GM21825 (cell line): ENCODE measurements around the gene AUTS2.
"Not testable (repeated sequence)": the region's sequence is repeated elsewhere in the genome, so short reads cannot be mapped to it uniquely, and the experiment has no call there.

ENCODE experiments used
- ATAC-seq: cut with Tn5 transposase; IDR thresholded peaks from one replicate; pipeline ENCODE4 v1.9.1; 2021; ENCODE audit warnings: mild to moderate bottlenecking, moderate library complexity; ENCODE audit not compliant: unreplicated experiment

The AUTS2 gene

DNA sequence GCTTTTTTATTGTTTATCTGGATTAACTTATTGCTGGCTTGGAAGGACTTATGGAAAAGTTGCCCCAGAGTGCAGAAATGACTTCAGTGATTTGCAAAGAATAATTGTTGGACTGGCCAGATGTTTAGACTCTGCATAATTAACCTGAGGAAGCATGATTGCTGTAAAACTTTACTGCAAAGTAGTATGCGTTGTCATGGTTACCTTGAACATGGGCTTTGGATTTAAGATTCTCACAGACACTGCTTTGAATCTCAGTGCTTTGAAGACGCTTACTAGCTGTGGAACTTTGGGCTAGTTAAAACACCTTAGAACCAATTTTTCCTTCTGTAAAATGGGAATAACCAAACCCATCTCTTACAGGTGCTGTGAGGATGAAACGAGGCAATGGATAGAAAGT, 1108.4 kb downstream of the AUTS2 start:
- ATAC-seq = no peak

DNA sequence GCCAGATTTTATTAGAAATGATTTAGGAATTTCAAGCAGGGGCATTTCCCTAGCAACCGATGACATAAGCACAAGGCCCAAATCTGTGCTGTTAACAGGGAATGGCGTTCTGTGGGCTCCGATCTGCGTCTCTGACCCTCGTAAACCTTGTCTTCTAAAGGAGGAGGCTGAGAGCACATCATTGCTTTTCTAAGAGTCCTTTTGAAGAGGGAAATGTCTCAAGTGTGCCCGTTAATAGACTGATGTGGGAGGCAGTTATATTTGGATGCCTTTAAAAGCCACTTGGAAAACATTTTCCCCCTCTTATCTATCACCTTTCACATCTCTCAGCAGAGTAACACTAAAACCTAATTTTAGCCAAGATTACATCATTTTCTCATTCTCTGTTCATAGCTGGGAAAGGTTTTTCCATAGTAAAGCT, 1109.6 kb downstream of the AUTS2 start:
- ATAC-seq = no peak

DNA sequence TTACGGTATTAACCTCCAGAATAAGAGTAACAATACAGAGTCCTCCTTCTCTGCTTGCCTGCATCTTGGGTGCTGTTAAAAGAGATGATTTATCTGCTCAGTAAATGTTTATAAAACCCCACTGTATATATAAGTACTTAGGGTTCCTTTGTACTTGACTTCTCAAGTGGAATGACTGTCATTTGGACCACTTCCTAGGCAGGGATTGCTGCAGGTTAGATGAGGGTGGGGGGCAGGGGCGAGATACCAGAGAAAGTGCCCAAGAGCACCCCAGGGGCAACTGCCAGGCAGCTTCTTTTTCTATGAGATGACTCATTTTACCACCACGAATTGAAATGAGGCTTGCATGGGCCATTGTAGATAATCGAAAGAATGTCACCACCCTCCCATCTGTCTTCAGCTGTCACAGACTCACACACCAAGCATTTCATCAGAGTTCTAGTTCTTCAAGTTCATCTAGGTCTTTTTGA, 1111.8 kb downstream of the AUTS2 start:
- no peak for ATAC-seq

DNA sequence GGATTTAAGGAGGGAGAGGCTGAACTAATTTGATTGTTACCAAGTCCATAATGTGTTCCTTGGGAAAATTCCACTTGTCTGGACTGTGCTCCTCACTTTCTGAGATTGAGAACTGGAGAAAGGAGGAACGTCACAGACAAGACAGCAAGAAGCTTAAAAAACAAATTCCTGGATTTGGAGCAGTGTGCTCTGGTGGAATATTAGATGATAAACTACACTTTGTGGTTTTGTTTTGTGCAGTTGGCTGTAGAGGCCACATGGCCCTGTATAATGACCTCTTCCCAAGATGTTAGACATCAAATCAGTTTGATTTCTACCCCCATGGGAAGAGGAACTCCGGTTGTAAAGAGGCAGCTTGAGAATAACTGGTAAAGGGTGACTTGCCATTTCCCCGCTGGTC, 1112.4 kb downstream of the AUTS2 start:
- ATAC-seq = no peak

DNA sequence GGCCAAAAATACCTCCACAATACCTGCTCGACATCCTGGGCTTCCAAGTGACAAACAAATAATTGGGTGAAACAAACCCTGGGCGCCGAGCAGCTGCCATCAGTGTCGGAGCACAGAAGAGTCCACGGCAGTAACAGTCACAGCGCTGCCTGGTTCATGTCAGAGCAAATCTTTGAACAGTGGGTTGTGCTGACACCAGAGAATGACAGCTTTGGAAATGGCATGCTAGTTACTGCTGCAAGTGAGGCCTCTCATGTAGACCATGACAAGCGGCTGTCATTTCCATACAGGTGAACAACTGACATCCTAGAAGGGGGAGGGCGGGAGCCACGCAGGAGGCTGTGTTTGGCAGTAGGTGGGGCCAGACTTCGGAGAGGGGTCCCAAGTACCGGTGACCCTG, 1113.2 kb downstream of the AUTS2 start:
- ATAC-seq = no peak

DNA sequence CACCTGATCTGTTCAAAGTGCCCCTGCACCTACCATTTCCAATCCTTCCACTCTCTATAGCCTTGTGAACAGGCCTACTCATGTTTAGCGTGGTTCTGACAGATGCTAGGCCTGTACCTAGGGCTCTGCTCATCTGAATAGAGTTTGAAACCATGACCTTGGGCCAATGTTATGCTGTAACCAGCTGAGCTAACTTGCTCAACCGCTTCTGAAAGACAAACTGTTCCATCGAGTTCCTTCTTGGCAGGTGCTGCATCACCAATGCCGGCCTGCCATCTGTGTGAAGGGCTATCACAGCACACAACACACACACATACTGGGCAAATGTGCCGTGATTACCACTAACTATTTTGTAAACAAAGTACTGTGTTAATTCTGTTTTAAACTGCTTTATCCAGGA, 1114.7 kb downstream of the AUTS2 start:
- ATAC-seq = no peak

DNA sequence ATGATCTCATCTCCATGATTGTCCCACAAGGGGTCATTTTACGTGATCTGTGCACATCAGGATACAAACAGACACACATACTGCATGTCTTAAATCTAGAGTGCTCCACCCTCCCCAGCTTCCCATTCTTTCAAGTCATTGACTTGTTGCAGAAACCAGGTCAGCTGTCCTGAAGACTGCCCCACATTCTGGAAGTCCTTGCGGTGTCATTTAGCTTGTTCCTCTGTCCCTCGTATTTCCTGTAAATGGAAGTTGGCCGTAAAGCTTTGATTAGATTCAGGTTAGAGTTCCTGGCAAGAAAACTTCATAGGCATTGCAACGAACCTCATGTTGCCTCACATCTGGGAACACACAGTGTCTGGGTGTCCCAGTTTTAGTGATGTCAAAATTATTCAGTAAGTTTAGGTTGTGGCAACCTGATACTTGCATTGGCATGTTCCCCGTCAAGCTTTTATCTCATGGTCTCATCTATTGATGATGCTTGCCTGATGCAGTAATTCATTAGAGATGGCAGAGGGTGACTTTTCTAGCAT, 1116.3 kb downstream of the AUTS2 start:
- no peak for ATAC-seq

DNA sequence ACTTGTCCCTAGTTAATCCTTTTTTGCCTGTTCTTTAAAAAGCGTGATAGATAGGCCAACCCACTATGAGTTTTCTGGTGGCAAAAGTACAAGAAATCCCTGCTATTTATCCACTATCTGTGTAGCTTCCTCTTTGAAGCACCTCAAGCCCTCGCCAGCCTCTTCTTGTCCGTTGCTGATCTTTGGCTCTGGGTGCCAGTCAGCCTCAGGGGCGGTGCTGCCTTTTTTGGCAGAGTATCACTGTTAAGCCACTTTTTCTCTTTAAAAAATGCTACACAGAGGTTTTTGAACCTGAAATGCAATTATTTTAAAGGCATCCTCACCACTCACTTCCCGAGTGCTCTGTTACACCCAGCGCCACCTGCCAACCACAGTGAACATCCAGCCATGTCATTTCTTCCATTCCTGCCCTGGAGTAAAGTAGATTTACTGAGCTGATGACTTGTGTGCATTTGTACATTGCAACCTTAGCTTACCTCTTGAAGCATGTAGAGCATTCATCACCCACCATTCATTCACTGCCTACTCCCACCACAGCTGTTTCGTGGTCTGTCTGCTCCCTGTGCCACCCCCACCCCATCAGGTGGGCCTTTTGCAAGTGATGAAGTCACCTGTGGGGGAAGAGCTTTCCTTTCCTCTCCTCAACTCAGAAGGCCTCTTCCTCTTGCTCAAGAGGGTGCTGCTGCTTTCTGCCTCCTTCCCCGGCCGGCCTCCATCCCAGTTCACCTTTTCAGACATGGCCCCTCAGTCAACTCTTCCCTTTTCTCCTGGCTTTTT, 1119.5 kb downstream of the AUTS2 start:
- no peak for ATAC-seq

DNA sequence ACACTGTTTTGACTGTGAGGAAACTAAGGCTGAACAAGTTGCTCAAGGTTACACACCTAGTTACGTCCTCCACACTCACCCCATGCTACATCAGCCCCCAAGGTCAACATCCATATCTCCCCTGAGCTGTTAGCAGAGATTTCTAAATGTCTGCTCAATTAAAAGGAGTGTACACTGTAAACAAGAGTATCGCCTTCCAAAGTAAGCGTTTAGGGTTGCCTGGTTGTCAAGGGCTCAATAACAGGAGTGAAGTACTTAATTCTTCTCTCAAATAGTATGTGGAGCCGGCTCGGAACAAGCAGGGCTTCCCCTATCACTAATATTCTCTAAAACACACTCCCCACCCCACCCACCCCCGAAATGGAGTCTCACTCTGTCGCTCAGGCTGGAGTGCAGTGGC, 1120.8 kb downstream of the AUTS2 start:
- no peak for ATAC-seq

DNA sequence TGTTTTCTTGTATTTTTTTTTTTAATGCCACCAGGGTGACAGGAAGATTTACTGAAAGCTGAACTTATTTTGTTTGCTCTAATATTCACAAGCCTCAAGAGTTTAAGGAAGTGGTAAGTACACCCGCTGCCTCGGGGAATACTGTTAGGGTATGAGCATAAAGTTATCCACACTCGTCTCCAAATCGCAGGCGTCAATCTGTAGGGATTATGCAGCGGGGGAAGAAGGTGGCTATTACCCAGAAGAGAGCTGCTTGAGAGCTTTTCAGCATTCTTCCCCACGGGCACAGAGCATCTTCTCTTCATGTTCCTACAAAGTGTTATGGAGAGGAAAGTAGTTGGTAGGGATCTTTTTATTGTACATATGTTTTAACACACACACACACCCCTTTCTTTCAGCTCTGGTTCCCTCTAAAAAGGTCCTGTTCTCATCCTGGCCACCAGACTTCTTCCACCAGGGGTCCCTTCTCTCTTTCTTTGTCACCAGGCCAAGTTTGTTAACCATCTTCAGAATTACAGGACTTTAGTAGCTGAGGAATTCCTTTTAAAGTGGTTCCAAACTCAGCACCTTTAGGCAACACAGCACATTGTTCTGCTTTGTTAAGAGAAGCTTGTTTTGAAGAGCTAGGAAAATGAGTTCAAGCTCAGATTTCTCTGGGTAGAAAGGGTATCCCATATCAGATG, 1122.1 kb downstream of the AUTS2 start:
- ATAC-seq = no peak

DNA sequence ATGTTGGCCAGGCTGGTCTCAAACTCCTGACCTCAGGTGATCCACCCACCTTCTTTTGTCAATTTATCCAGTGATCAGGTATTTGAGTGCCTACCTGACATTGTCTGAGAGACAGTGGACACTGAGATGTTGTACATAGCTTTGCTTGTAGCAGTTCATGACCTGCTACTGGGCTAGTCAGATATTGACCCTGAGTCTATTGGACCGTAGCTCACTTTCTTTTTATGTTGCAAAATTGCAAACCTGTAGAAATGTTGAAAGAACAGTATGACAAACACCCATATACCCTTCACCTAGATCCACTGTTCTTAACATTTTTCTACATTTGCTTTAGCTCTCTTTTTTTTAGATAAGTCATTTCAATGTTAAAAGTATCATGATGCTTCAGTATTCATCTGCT, 1123.2 kb downstream of the AUTS2 start:
- ATAC-seq = no peak

DNA sequence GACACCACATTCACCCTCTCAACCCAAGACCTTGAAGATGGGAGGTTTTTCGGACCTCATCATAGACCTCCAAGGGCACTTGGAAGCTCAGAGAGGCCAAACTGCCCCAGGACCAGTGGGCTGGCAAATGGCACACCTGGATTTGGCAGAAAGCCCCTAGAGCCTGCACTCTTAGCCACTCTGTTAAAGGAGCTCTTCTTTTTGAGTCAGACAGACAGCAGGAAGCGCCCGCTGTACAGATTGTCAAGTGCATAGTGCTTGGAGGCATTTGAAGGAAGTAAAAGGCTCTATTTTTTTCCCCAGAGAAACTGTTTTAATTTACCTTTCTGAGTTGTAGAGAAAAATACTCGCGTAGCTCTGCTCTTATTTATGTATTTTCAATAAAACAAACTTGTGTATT, 1125.1 kb downstream of the AUTS2 start:
- ATAC-seq = no peak

DNA sequence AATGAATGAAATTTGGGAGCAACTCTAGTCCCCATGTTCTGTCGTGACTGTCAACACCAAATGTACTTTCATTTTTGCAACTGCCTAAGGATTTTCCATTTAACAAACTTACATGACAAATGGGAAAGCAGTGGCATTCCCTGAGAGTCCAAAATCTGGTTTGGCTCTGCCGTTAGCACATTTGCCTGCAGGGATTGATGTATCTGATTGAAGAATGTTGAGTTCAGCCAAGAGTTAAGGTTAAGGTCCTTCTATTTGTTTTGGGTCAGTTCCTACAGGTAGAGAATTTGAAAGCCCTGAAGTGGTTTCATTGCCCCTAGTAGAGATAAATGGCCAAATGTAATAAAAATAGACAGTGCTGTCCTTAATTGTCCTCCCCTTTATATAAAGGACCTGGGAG, 1127.2 kb downstream of the AUTS2 start:
- ATAC-seq = no peak

DNA sequence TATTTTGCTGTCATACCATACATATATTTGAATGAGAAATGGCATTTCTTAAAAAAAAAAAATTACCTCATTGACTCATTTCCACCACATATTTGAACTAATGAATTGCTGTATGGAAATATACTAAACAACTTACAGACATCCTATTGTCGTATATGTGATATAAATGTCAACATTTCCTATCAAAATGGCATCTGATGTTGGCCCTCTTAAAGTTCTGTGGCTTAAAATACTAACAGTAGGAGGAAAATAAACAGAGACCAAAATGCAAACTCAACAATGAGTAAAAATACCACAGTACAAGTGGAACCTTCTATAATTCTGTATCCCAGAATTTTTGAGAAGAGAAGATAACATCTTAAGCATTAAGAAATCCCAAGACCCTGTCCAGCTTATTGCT, 1128.0 kb downstream of the AUTS2 start:
- ATAC-seq = no peak

DNA sequence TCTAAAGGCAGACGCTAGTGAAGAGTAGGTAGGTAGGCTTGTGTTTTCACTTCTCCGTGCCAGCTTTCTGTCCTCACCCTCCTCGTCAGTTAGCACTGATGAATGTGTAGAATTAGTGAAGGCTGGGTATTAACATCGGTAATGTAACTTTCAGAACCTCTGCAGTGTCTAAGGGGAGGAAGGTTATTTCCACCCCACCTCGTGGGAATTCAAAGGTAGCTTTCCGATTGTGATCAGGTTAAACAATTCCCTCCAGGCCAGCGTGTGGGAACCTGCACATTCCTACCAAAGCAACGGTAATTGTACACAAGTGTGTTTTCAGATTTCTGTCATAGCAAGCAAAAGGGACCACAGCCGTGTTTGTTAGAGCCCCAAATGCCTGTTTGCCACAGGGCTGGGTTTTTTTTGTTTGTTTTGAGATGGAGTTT, 1128.7 kb downstream of the AUTS2 start:
- ATAC-seq = peak; percentile 74

DNA sequence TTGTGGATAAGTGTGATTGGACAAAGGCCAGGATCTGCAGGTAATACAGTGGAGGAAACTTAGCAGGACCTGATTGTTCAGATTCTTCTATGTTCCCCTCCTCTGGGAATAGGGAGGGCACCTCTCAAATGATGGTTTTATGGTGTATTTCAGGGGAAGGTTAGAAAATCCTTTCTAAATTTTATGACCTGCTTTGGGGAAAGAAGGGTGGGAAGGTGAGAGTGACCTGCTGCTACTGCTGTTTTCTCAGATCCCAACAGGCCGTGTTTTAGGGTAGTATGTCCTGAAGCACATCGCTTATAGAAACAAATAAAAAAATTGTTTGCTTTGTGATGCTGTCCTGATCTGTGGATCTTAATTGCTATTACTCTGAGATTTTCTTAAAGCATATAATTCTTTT, 1129.6 kb downstream of the AUTS2 start:
- no peak for ATAC-seq

DNA sequence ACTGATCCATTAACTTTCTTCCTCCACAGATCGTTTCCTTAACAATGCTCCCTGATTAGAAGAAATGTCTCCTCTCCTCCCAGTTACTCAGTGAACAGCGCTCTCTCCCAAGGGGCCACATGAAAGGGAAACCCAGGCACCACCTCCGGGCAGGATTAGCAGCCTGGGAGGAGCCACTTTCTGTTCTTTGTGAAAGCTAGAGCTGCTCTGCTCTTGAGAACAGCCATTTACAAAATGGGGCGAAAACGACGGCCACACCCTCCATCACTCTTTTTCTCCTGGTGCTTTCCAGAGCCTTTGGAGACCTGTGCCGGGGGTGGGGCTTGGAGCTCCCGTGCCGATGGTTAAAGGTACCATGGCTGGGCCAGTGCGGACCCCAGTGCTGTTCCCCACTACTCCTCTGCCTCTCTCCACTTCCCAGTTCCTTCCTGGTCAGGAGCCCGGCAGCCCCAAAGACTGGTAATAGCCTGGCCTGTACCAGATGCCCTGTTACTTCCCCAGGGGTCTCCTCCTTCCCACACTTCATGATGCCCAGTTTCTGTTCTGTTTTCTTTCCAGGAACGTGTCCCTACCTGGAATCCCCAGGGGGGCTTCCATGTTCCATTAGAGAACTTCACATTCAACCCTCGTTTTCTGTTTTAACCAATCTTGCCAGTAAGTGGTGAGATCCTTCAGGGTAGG, 1130.7 kb downstream of the AUTS2 start:
- ATAC-seq = no peak

DNA sequence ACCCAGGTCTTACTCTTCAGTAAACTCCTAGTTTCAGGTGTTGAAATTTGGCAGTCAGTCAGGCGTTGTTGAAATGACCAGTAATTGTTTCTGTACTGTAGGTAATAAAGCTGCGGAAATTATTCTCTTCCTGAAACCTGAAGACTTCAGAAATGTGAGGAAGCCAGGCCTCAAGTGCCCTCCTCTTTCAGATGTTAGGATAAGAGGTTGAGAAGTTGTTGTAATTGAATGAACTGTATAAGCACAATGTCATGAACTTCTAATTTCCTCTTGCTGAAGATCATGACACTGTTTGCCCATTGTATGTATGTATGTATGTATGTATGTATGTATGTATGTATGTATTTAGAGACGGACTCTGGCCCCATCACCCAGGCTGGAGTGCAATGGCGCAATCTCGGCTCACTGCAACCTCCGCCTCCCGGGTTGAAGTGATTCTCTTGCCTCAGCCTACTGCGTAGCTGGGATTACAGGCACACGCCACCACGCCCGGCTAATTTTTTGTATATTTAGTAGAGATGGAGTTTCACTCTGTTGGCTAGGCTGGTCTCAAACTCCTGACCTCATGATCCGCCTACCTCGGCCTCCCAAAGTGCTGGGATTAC, 1131.4 kb downstream of the AUTS2 start:
- ATAC-seq = not testable (repeated sequence)

DNA sequence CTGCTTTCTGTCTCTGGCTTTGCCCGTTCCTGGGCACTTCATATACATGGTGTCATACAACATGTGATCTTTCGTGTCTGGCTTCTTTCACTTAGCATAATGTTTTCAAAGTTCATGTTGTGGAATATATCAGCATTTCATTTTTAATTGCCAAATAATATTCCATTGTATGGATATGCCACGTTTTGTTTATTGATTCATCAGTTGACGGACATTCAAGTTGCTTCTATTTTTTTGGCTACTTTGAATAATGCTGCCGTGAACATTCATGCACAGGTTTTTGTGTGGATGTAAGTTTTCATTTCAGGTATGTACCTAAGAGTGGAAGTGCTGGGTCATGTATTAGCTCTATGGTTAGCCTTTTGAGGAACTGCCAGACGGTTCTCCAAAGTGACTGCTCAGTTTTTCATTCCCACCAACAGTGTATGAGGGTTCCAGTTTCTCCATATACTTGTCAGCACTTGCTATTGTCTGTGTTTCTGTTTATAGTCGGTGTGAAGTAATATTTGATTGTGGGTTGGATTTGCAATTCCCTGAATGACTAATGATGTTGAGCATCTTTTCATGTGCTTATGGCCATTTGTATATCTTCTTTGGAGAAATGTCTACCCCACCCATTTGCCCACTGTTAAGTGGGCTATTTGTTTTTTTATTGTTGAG, 1132.3 kb downstream of the AUTS2 start:
- no peak for ATAC-seq

DNA sequence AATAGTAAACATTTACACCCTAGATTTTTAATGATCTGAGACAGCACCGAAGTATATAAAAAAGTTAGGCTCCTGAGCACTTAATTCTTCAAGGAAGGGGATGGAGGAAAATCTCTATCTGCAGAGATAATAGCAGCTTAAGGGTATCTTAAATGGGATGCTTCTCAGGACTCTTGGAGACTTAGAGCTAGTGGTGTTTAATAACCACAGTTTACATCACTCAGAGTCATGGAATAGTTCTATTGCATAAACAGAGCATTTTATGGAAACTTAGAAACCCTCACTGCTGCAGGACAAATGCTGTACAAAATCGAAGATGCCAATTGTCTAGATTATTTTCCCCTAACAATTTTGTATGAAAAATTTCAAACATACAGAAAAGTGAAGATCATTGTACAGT, 1134.8 kb downstream of the AUTS2 start:
- ATAC-seq = no peak

DNA sequence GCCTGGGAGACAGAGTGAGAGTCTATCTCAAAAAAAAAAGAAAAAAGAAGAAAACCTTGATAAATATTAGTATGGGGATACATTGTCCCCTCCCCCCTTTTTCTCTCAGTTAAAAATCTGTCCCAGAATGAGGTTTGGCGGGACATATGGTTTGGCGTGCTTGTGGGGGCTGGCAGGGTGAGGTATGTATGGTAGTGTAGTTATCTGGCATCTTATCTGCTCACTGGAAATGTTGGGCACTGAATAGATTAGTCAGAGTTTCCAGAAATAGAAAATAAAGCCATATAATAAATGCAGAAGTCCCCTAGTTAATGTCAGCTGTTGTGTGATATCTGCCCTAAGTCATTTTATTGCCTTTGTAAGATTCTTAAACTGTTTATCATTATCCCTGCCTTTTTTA, 1136.1 kb downstream of the AUTS2 start:
- ATAC-seq = no peak
